ENCODE data around the gene CARNS1. TPM values are rescaled to one million over a fixed set of nuclear protein-coding genes. Genes with fewer than 3 reads are reported as not detected.

CARNS1 gene
- total RNA-seq, 1 experiment from 2014 or later, result 1.1 TPM

GRCh38 chr11:67390947-67391303 is 24.6 kb upstream of the CARNS1 start:
- DNase-seq, result no peak
- Histone ChIP-seq H3K9me3 (ENCODE audit: control insufficient read depth, low read depth, low read length) (no peaks in the 10 kb centered on the region), H2BK12ac (ENCODE audit: insufficient read length, low read depth, low read length) (no peak overlapping the region), H3K18ac (ENCODE audit: insufficient read length, low read depth, low read length) (no peak overlapping the region), H3K4me1 (ENCODE audit: insufficient read depth, low read length) (no peaks in the 10 kb centered on the region; the same call in 1 of the 2 replicates), H3T11ph (ENCODE audit: low read length) (no peak overlapping the region), H2BK120ac (ENCODE audit: low read depth, low read length, poor library complexity, severe bottlenecking) (no peak overlapping the region), H3K14ac (ENCODE audit: insufficient read depth, low read length) (no peak overlapping the region), H3K79me2 (ENCODE audit: insufficient read depth, low read length) (no peaks in the 10 kb centered on the region), H3K23ac (ENCODE audit: insufficient read length, low read depth, low read length) (no peak overlapping the region), H3K27ac (ENCODE audit: insufficient read length, low read depth, low read length) (no peak overlapping the region), H3K4ac (ENCODE audit: low read depth, low read length) (no peak overlapping the region), H3K79me1 (ENCODE audit: insufficient read depth, low read depth, low read length, poor library complexity, severe bottlenecking) (no peaks in the 10 kb centered on the region), H2BK15ac (ENCODE audit: low read depth, low read length) (no peak overlapping the region), H4K20me1 (ENCODE audit: control insufficient read depth, insufficient read depth, insufficient read length) (no peaks in the 10 kb centered on the region), H3K9ac (ENCODE audit: extremely low read depth, insufficient read length, low read length) (peak overlapping the region; percentile 53), H3K23me2 (ENCODE audit: insufficient read length, low read depth, low read length, poor library complexity, severe bottlenecking) (peaks cover 13% of the 10 kb centered on the region), H4K91ac (ENCODE audit: insufficient read length, low read depth, low read length) (no peak overlapping the region), H2BK5ac (ENCODE audit: insufficient read length, low read length) (no peak overlapping the region), H2AFZ (ENCODE audit: low read length) (no peak overlapping the region), H2BK20ac (ENCODE audit: low read depth, low read length, poor library complexity, severe bottlenecking) (no peak overlapping the region), H4K5ac (ENCODE audit: insufficient read length, low read depth, low read length) (no peak overlapping the region), H3K27me3 (ENCODE audit: insufficient read depth, low read length) (no peaks in the 10 kb centered on the region), H3K4me2 (ENCODE audit: insufficient read depth, insufficient read length, low read length) (peak overlapping the region; percentile 88), H3K56ac (ENCODE audit: insufficient read length, low read depth, low read length) (no peak overlapping the region), H2AK5ac (ENCODE audit: insufficient read length, low read length) (no peak overlapping the region), H4K8ac (replicated peaks; ENCODE audit: insufficient read length, low read depth, low read length) (no peak overlapping the region)
- Mint-ChIP-seq H3K4me1 (peaks cover 21 to 30% of the 10 kb centered on the region in 2 experiments), H3K27ac (peak overlapping the region; percentile 4 to 97 (median 41); a peak in 5 of 7 replicates), H3K27me3 (ENCODE audit: low read depth) (peaks cover 1% of the 10 kb centered on the region; the same call in 1 of the 2 replicates), H3K36me3 (ENCODE audit: insufficient read depth in 1 of 3, low read depth in 3 of 3) (peaks cover 7 to 18% (median 12%) of the 10 kb centered on the region in 3 experiments), H3K9me3 (no peaks in the 10 kb centered on the region; a peak in 1 of 5 replicates), H3K4me3 (peak overlapping the region; percentile 71 to 92)
- TF ChIP-seq CTCF (conservative IDR thresholded peaks at IDR 0.05), result no peak
- WGBS (ENCODE audit: extremely low coverage, insufficient read length, low lambda C conversion rate), result no CpG with 5 or more reads among the region's 15 CpGs
